EH (cell line): ENCODE measurements around the gene FXYD5.
"Not testable (repeated sequence)": the region's sequence is repeated elsewhere in the genome, so short reads cannot be mapped to it uniquely, and the experiment has no call there.

Source experiments
- DNase-seq: peaks from one replicate; pipeline ENCODE4 v3.0.0-alpha.2; 2015; ENCODE audit warnings: low read depth

Gene FXYD5

GRCh38 chr19:35120492-35120891 is 34.0 kb upstream of the FXYD5 start:
- peak; percentile 76 for DNase-seq

- DNase-seq, result no peak
Observed at GRCh38 chr19:35120898-35121297, 33.6 kb upstream of the FXYD5 start.

DNA sequence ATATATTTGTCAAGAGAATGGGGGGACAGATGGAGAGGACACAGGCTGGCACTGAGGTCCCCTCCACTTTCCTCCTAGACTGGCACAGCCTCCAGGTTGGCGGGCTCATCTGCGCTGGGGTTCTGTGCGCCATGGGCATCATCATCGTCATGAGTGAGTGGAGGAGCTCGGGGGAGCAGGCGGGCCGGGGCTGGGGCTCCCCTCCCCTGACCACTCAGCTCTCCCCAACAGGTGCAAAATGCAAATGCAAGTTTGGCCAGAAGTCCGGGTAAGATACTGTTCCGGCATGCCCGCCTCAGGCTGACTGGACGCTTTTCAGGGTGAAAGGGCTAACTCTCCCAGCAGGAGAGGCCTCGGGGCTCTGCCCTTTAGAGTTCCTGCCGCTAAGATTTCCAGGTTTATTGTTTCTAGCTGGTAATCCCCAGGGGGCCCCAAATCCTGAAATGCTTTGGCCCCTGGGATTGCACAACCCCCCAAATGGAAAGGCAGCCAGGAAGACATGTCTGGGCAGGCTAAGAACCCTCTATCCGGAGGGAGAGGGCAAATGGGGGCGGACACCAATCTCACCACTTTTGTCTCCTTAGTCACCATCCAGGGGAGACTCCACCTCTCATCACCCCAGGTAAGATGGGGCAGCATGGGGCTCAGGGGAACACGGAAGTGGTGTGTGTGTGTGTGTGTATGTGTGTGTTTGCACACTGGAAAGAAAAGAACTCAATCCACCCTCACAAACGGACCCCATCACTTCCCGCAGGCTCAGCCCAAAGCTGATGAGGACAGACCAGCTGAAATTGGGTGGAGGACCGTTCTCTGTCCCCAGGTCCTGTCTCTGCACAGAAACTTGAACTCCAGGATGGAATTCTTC is 31.6 kb upstream of the FXYD5 start:
- no peak for DNase-seq

DNA sequence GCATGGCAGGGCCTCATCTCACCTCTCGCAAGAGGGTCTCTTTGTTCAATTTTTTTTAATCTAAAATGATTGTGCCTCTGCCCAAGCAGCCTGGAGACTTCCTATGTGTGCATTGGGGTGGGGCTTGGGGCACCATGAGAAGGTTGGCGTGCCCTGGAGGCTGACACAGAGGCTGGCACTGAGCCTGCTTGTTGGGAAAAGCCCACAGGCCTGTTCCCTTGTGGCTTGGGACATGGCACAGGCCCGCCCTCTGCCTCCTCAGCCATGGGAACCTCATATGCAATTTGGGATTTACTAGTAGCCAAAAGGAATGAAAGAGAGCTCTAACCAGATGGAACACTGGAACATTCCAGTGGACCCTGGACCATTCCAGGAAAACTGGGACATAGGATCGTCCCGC is 31.0 kb upstream of the FXYD5 start:
- no peak for DNase-seq

GRCh38 chr19:35124098-35125060 is 30.2 kb upstream of the FXYD5 start:
- peak; percentile 95 for DNase-seq

GRCh38 chr19:35125270-35125717 is 29.2 kb upstream of the FXYD5 start:
- DNase-seq, result no peak

- no peak for DNase-seq
Observed at GRCh38 chr19:35125749-35126623, 28.5 kb upstream of the FXYD5 start.

GRCh38 chr19:35126624-35126959 is 27.9 kb upstream of the FXYD5 start:
- no peak for DNase-seq

DNA sequence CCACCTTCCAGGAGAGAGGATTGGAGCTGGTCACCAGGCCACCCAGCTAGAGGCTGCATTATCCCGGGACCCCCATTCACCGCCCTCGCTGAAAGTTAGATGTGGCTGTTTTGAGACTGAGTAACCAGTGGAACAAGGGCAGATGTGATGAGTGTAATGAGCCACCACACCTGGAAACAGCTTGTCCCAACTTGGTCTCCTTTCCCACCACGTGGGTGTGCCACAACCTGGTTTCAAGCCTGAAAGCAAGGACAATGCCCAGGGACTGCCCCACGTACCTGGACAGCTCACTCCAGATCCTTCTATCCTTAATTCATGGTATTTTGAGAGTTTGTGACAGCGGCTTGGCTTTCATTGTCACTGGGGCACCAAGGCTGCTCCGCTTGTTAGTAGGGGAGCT is 26.7 kb upstream of the FXYD5 start:
- DNase-seq, result no peak

GRCh38 chr19:35128398-35129057 is 26.0 kb upstream of the FXYD5 start:
- DNase-seq, result no peak

GRCh38 chr19:35129724-35130274 is 24.7 kb upstream of the FXYD5 start:
- not testable (repeated sequence) for DNase-seq

DNA sequence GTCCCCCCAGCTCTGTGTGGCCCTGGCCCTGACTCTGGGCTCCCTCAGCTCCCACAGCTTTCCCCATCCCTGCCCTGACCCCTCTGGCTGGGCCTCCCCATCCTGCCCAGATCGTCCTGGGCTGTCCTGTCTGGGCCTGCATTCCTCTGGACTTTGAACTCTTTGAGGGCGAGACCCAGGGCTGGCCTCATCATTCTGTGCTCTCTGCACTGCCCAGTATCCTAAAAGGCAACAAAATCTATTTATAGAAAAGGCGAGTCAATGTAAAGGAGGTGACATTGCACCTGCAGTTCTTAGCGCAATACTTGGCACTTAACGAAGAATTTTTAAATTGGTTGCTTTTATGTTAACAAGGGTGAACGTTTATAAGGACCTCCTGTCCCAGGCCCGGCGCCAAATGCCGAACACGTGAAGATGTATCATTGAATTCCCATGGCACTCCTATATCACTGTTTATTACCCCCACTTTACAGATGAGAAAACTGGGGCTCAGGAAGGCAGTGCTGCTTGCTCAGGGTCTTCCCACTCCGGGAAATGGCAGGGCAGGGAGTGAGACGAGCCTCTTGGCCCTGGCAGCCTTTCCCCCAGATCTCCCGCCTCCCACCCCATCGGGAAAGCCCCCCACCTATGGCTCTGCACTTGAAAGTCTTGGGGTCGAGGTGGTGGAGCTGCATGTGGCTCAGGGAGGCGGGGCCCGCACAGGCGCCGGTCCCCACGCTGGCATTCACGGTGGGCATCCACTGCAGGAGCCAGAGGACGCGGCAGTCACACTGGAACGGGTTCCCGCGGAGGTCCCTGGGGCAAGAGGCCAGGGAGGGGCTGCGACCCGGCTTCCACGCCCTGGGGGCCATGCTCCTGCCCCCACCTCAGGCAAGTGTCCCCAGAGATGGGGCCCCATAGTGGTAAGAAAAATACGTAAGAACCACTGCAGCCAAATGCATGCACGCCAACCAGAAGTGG is 23.5 kb upstream of the FXYD5 start:
- no peak for DNase-seq

GRCh38 chr19:35132254-35132653 is 22.3 kb upstream of the FXYD5 start:
- no peak for DNase-seq

- DNase-seq, result no peak
Observed at GRCh38 chr19:35133826-35134225, 20.7 kb upstream of the FXYD5 start.

- no peak for DNase-seq
Observed at GRCh38 chr19:35134601-35135242, 19.8 kb upstream of the FXYD5 start, which contains the start of gene LGI4. Gene LGI4 (minus strand): TSS chr19:35135059. CDS start chr19:35134680, 379 bp downstream.

- peak; percentile 67 for DNase-seq
Observed at GRCh38 chr19:35135389-35135909, 19.1 kb upstream of the FXYD5 start.

DNA sequence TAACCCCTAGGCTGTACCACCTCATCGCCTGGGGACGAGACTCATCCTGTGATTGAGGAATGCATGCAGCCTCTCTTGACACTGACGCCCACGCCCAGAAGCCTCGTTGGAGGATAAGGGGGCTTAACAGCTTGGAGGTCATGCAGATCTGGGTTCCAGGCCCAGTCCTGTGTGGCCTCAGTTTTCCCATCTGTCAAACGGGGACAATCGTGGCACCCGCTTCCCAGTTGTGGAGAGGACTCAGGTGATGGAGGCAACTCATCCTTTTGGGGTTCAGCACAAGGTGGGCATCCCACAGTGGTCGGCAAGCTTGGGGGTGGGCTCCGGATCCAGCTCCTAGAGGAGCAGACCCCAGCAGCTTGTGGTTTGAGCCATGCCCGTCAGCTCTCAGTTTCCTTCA is 18.3 kb upstream of the FXYD5 start:
- DNase-seq, result no peak

- DNase-seq, result no peak
Observed at GRCh38 chr19:35136977-35137702, 17.4 kb upstream of the FXYD5 start.
